IPS-20b (cell line): ENCODE data around the gene STXBP5.

ENCODE experiments used
- H3K27ac ChIP-seq: one replicate; pipeline ENCODE4 v1.5.1; 2013; ENCODE audit warnings: low read length
- H3K27me3 ChIP-seq: 2 replicates; pipeline ENCODE4 v1.6.1; 2013; ENCODE audit warnings: mild to moderate bottlenecking, low read length, inconsistent platforms; ENCODE audit not compliant: insufficient read depth
- H3K36me3 ChIP-seq: 2 replicates; pipeline ENCODE4 v1.6.1; 2013; ENCODE audit warnings: low read depth, mild to moderate bottlenecking, inconsistent platforms, low read length, moderate library complexity; ENCODE audit not compliant: insufficient read depth
- H3K4me1 ChIP-seq: 2 replicates; pipeline ENCODE4 v1.6.1; 2013; ENCODE audit warnings: mild to moderate bottlenecking, control low read depth, inconsistent platforms, low read length, moderate library complexity; ENCODE audit not compliant: insufficient read depth
- H3K4me3 ChIP-seq: 2 replicates; pipeline ENCODE4 v1.5.1; 2013; ENCODE audit warnings: mild to moderate bottlenecking, low read length, inconsistent platforms
- H3K9ac ChIP-seq: 2 replicates; pipeline ENCODE4 v1.6.1; 2013; ENCODE audit warnings: low read depth, mild to moderate bottlenecking, inconsistent platforms, low read length, moderate library complexity
- H3K9me3 ChIP-seq: 2 replicates; pipeline ENCODE4 v1.6.1; 2013; ENCODE audit warnings: mild to moderate bottlenecking, low read depth, low read length, inconsistent platforms; ENCODE audit not compliant: insufficient read depth

STXBP5 gene

GRCh38 chr6:147214248-147215227, 10.3 kb downstream of the STXBP5 start:
- Histone ChIP-seq H3K27ac (no peak overlapping the region), H3K9me3 (no peaks in the 10 kb centered on the region), H3K36me3 (no peaks in the 10 kb centered on the region), H3K4me3 (no peak overlapping the region), H3K4me1 (no peaks in the 10 kb centered on the region), H3K27me3 (no peaks in the 10 kb centered on the region), H3K9ac (no peak overlapping the region)

GRCh38 chr6:147216915-147217314, 12.7 kb downstream of the STXBP5 start:
- Histone ChIP-seq H3K9ac (no peak overlapping the region), H3K4me3 (no peak overlapping the region), H3K4me1 (peaks cover under 1% of the 10 kb centered on the region; the same call in 1 of the 2 replicates), H3K36me3 (no peaks in the 10 kb centered on the region), H3K27me3 (no peaks in the 10 kb centered on the region), H3K27ac (no peak overlapping the region), H3K9me3 (no peaks in the 10 kb centered on the region)

GRCh38 chr6:147217840-147218404, 13.7 kb downstream of the STXBP5 start:
- H3K4me1 ChIP-seq: peaks cover 5% of the 10 kb centered on the region; the same call in 1 of the 2 replicates
- no peaks in the 10 kb centered on the region for H3K36me3 ChIP-seq
- H3K4me3 ChIP-seq: no peak overlapping the region
- H3K9me3 ChIP-seq: no peaks in the 10 kb centered on the region
- no peak overlapping the region for H3K9ac ChIP-seq
- no peaks in the 10 kb centered on the region for H3K27me3 ChIP-seq
- no peak overlapping the region for H3K27ac ChIP-seq

GRCh38 chr6:147218797-147219196, 14.6 kb downstream of the STXBP5 start:
- no peak overlapping the region for H3K27ac ChIP-seq
- H3K4me3 ChIP-seq: no peak overlapping the region
- no peaks in the 10 kb centered on the region for H3K36me3 ChIP-seq
- no peaks in the 10 kb centered on the region for H3K27me3 ChIP-seq
- H3K9ac ChIP-seq: no peak overlapping the region
- H3K4me1 ChIP-seq: peaks cover 5% of the 10 kb centered on the region; the same call in 1 of the 2 replicates
- no peaks in the 10 kb centered on the region for H3K9me3 ChIP-seq

- no peak overlapping the region for H3K4me3 ChIP-seq
- H3K27ac ChIP-seq: no peak overlapping the region
- no peaks in the 10 kb centered on the region for H3K27me3 ChIP-seq
- no peaks in the 10 kb centered on the region for H3K36me3 ChIP-seq
- peaks cover 5% of the 10 kb centered on the region; the same call in 1 of the 2 replicates for H3K4me1 ChIP-seq
- H3K9ac ChIP-seq: no peak overlapping the region
- no peaks in the 10 kb centered on the region for H3K9me3 ChIP-seq
These were observed 15.2 kb downstream of the STXBP5 start for GRCh38 chr6:147219463-147219862.

- Histone ChIP-seq H3K27me3 (no peaks in the 10 kb centered on the region), H3K9me3 (no peaks in the 10 kb centered on the region), H3K4me1 (peaks cover 5% of the 10 kb centered on the region; the same call in 1 of the 2 replicates), H3K36me3 (no peaks in the 10 kb centered on the region), H3K4me3 (no peak overlapping the region), H3K27ac (no peak overlapping the region), H3K9ac (no peak overlapping the region)
These were observed 16.1 kb downstream of the STXBP5 start for GRCh38 chr6:147220345-147220744.

- Histone ChIP-seq H3K9ac (no peak overlapping the region; the same call in 1 of the 2 replicates), H3K27ac (no peak overlapping the region), H3K27me3 (no peaks in the 10 kb centered on the region), H3K36me3 (no peaks in the 10 kb centered on the region), H3K4me3 (no peak overlapping the region), H3K4me1 (peaks cover 5% of the 10 kb centered on the region; the same call in 1 of the 2 replicates), H3K9me3 (no peaks in the 10 kb centered on the region)
These were observed 17.5 kb downstream of the STXBP5 start for GRCh38 chr6:147221739-147222138.

- peak overlapping the region; percentile 35; the same call in 1 of the 2 replicates for H3K9ac ChIP-seq
These were observed 18.1 kb downstream of the STXBP5 start for GRCh38 chr6:147222160-147222838.

GRCh38 chr6:147223736-147224135, 19.5 kb downstream of the STXBP5 start:
- Histone ChIP-seq H3K4me1 (peaks cover 8% of the 10 kb centered on the region; the same call in 1 of the 2 replicates), H3K4me3 (no peak overlapping the region), H3K9ac (no peak overlapping the region), H3K9me3 (no peaks in the 10 kb centered on the region), H3K27ac (no peak overlapping the region), H3K36me3 (no peaks in the 10 kb centered on the region), H3K27me3 (no peaks in the 10 kb centered on the region)

More at GRCh38 chr6:147222160-147222838, 18.1 kb downstream of the STXBP5 start:
- Histone ChIP-seq H3K4me1 (peaks cover 5% of the 10 kb centered on the region; the same call in 1 of the 2 replicates), H3K36me3 (no peaks in the 10 kb centered on the region), H3K27me3 (no peaks in the 10 kb centered on the region), H3K27ac (peak overlapping the region; percentile 55), H3K9me3 (no peaks in the 10 kb centered on the region), H3K4me3 (no peak overlapping the region)

- peaks cover 16% of the 10 kb centered on the region; the same call in 1 of the 2 replicates for H3K4me1 ChIP-seq
- H3K4me3 ChIP-seq: no peak overlapping the region
- no peak overlapping the region for H3K9ac ChIP-seq
- no peak overlapping the region for H3K27ac ChIP-seq
- no peaks in the 10 kb centered on the region for H3K36me3 ChIP-seq
- no peaks in the 10 kb centered on the region for H3K27me3 ChIP-seq
- H3K9me3 ChIP-seq: no peaks in the 10 kb centered on the region
These were observed 22.0 kb downstream of the STXBP5 start for GRCh38 chr6:147226163-147226724.

- H3K27ac ChIP-seq: no peak overlapping the region
- no peak overlapping the region for H3K9ac ChIP-seq
- H3K27me3 ChIP-seq: no peaks in the 10 kb centered on the region
- H3K36me3 ChIP-seq: no peaks in the 10 kb centered on the region
- H3K4me3 ChIP-seq: no peak overlapping the region
- no peaks in the 10 kb centered on the region for H3K9me3 ChIP-seq
- H3K4me1 ChIP-seq: peaks cover 16% of the 10 kb centered on the region; the same call in 1 of the 2 replicates
These were observed 22.7 kb downstream of the STXBP5 start for GRCh38 chr6:147226877-147227276.
